T47D (cell line): ENCODE data around the gene KRT38.

Source experiments
- DNase-seq, 2 experiments: peaks; one replicate each; pipeline versions ENCODE4 v3.0.0 to v3.0.0-alpha.2; 2011 to 2012; ENCODE audit warnings: low read depth in 1 of 2, low spot score in 1 of 2
- JUND ChIP-seq: IDR thresholded peaks from 2 replicates; pipeline ENCODE4 v1.6.1; 2012; ENCODE audit warnings: low read depth
- in situ Hi-C: cut with HindIII; loops from 2 replicates; pipeline ENCODE4 v1.10.0; 2016; ENCODE audit warnings: low sequenced_read_pairs, low pct_unique_long_range_greater_than_20kb

KRT38 gene

GRCh38 chr17:41476866-41477815, 36.4 kb upstream of the KRT38 start:
- no peak for TF ChIP-seq JUND
- DNase-seq: no peak
- in situ Hi-C loops: no loop called here

DNA sequence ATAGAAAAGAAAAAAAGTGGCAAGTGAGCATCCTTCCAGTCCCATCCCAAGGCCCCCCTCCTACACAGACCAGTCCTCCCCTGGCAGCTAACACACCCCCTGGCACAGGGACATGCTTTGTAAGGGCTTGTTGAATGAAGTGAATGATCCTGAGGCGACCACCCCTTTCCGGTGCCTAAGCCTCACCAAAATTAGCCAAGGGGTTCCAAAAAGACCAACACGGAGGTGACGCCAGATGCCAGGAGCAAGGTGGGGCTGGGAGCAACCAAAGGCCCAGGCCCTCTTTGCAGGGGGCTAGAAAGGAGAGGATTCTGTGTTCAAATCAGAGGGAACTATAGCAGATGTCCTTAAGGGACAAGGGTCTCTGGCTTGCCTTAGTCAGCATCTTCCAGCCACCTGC, 34.6 kb upstream of the KRT38 start:
- no peak for TF ChIP-seq JUND
- in situ Hi-C loops: no loop called here
- DNase-seq: no peak

- DNase-seq: no peak
- TF ChIP-seq JUND: no peak
- in situ Hi-C loops: no loop called here
Measured at GRCh38 chr17:41474863-41475262, 34.1 kb upstream of the KRT38 start.

- DNase-seq: no peak
Measured at GRCh38 chr17:41468346-41468745, 27.6 kb upstream of the KRT38 start.

DNA sequence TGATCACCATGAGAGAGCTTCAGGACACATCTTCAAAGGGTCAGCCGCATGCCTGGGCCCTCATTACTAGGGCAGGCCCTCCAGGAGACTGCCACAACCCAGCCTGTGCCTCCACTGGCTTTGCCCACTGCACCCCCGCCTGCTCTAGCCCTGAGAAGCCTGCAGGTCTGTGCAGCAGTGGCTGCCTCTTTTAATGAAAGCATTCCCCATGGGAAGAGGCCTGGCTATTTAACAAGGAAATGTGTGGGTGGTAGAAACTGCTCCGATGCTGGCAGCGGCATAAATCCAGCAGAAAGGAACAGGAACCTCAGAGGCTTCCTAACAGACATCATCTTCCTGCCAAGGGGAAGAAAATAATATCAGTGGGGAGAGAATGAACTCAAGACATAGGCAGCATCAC, 26.8 kb upstream of the KRT38 start:
- no peak for TF ChIP-seq JUND
- in situ Hi-C loops: no loop called here
- DNase-seq: no peak

More at GRCh38 chr17:41468346-41468745, 27.6 kb upstream of the KRT38 start:
- in situ Hi-C loops: no loop called here
- TF ChIP-seq JUND: no peak

DNA sequence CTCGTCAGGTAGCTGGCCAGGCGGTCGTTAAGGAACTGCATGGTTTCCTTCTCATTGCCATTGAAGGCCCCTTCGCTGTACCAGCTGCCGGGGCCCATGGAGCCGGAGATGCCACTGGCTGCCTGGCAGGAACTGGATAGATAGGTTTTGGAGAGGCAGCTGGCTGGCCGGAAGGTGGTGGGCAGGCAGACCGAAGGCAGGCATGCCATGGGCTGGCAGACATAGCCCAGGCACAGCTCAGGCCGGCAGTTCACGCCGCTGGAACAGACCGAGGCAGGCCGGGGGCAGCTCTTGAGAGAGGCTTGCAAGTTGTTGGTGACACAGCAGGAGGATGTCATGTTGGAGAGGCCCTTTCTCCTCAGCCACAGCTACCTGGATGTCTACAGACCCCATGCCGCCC, 26.2 kb upstream of the KRT38 start, which contains the start of gene KRT32:
KRT32 (minus strand) TSS at position 399 of the 400 bp plus-strand sequence; CDS start at position 338, 61 bp downstream.
- no peak for DNase-seq
- in situ Hi-C loops: no loop called here
- TF ChIP-seq JUND: no peak

GRCh38 chr17:41464682-41465081, 23.9 kb upstream of the KRT38 start:
- peak; percentile 38 to 62 for DNase-seq
- TF ChIP-seq JUND: no peak
- in situ Hi-C loops: no loop called here

DNA sequence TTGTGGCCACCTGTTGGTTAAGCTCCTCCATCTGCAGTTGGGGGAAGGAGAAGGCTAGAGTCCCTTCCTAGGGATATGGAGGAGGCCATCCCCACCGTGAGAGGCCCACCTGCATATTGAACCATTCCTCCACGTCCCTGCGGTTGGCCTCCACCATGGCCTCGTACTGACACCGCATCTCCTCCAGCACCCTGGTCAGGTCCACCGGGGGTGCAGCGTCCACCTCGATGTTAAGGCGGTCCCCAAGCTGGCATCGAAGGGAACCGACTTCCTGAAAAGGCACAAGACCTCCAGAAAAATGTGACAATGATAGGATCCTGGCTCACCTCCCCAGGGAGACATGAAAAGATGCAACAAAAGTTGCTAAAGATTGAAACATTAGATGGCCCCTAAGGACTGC, 23.4 kb upstream of the KRT38 start:
- no peak for DNase-seq
- no peak for TF ChIP-seq JUND
- in situ Hi-C loops: no loop called here

- TF ChIP-seq JUND: no peak
- peak in 1 of 2 experiments; percentile 30 for DNase-seq
- in situ Hi-C loops: no loop called here
Measured at GRCh38 chr17:41463746-41464145, 23.0 kb upstream of the KRT38 start.

DNA sequence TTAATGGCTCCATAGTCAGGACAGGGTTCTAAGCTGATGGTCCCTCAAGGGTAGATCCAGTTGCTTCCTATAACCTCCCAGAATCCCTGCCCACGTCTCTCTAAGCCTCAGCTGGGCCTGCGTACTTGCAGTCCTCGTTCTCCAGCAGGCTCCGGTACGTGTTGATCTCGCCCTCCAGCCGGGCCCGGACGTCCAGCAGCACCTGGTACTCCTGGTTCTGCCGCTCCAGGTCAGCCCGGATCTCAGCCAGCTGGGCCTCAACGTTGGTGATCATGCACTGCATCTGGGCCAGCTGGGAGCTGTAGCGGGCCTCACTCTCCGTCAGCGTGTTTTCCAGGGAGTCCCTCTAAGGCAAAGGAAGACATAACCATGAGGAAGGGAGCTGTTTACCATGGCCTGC, 21.9 kb upstream of the KRT38 start:
- in situ Hi-C loops: no loop called here
- no peak for TF ChIP-seq JUND
- no peak for DNase-seq

DNA sequence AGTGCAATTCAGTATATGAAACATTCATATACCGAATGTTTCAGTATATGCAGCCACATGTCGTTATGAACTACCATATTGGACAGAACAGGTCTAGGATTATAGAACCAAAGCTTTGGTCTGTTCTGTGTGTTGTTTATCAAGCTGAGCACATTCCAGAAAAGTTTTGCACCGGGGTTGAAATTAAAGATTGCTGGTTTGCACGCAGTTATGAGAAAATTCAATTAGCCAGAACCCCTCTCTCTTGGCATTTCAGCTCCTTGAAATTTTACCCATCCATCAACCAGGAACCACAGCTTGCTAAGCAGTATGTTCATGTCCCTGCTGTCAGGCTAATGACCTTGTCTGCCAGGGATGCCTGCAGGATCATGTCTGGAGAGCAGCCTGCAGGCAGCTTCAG, 16.9 kb upstream of the KRT38 start:
- no peak for DNase-seq
- no peak for TF ChIP-seq JUND
- in situ Hi-C loops: no loop called here

GRCh38 chr17:41456204-41456603, 15.4 kb upstream of the KRT38 start:
- peak in 1 of 2 experiments; percentile 85 for DNase-seq
- no peak for TF ChIP-seq JUND
- in situ Hi-C loops: no loop called here

- no peak for DNase-seq
- in situ Hi-C loops: no loop called here
- TF ChIP-seq JUND: no peak
Measured at GRCh38 chr17:41455236-41455635, 14.5 kb upstream of the KRT38 start.
